Measurements from ENCODE around the gene PAK4. TPM values are rescaled to one million over a fixed set of nuclear protein-coding genes. Genes with fewer than 3 reads are reported as not detected.

PAK4 gene
- total and polyA plus RNA-seq, 9 of the 15 experiments (the other 6 are each of a cell fraction or from before 2014, with no cell fraction given): 0.21 to 33.5 (median 5.8) TPM

DNA sequence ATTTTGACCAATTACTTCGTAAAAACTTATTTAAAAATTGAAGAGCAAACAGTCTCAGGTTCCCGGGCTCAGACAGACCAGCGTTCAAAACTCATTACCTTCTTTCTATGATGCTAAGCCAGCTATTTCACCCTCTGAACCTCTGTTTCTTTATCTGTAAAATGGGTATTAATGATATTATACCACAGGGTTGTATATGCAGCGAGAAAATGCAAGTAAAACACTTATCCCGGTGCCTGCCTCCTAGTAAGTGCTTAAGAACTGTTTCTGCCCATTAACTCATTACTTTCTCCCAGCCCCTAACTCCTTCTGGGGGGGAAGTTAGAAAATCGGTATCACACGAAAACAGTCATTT is 410 bp upstream of the PAK4 start (continued):
- TF ChIP-seq, protein P1, sequence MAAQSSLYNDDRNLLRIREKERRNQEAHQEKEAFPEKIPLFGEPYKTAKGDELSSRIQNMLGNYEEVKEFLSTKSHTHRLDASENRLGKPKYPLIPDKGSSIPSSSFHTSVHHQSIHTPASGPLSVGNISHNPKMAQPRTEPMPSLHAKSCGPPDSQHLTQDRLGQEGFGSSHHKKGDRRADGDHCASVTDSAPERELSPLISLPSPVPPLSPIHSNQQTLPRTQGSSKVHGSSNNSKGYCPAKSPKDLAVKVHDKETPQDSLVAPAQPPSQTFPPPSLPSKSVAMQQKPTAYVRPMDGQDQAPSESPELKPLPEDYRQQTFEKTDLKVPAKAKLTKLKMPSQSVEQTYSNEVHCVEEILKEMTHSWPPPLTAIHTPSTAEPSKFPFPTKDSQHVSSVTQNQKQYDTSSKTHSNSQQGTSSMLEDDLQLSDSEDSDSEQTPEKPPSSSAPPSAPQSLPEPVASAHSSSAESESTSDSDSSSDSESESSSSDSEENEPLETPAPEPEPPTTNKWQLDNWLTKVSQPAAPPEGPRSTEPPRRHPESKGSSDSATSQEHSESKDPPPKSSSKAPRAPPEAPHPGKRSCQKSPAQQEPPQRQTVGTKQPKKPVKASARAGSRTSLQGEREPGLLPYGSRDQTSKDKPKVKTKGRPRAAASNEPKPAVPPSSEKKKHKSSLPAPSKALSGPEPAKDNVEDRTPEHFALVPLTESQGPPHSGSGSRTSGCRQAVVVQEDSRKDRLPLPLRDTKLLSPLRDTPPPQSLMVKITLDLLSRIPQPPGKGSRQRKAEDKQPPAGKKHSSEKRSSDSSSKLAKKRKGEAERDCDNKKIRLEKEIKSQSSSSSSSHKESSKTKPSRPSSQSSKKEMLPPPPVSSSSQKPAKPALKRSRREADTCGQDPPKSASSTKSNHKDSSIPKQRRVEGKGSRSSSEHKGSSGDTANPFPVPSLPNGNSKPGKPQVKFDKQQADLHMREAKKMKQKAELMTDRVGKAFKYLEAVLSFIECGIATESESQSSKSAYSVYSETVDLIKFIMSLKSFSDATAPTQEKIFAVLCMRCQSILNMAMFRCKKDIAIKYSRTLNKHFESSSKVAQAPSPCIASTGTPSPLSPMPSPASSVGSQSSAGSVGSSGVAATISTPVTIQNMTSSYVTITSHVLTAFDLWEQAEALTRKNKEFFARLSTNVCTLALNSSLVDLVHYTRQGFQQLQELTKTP (IDR thresholded peaks at IDR 0.05; ENCODE audit: low read depth in 1 of 2, partially characterized antibody in 2 of 2): peak; percentile 26 to 87
- TF ChIP-seq PYGO2 (tag; IDR thresholded peaks at IDR 0.05) (0 out of 2 replicates have a peak, but pooled peaks have one; percentile 27), GATA2 (CRISPR knock-in tag; IDR thresholded peaks at IDR 0.05) (no peak), PHTF2 (CRISPR knock-in tag; IDR thresholded peaks at IDR 0.05) (0 out of 2 replicates have a peak, but pooled peaks have one; percentile 60), ZFP91 (CRISPR knock-in tag; IDR thresholded peaks at IDR 0.05) (peak; percentile 94), CREB3 (tag; conservative IDR thresholded peaks at IDR 0.05; ENCODE audit: low read depth) (no peak), ZNF384 (IDR thresholded peaks at IDR 0.05; ENCODE audit: low read depth, low read length) (no peak), MYBL2 (IDR thresholded peaks at IDR 0.05; ENCODE audit: low read depth) (peak; percentile 77; the same call in 1 of the 2 replicates), MYBL2 (CRISPR knock-in tag; IDR thresholded peaks at IDR 0.05; ENCODE audit: borderline replicate concordance) (no peak), SPI1 (IDR thresholded peaks at IDR 0.05; ENCODE audit: borderline replicate concordance, low read depth, low read length) (peak; percentile 69; the same call in 1 of the 2 replicates), YBX1 (IDR thresholded peaks at IDR 0.05) (no peak), ZBTB43 (CRISPR knock-in tag; IDR thresholded peaks at IDR 0.05) (no peak), ZBTB26 (CRISPR knock-in tag; IDR thresholded peaks at IDR 0.05) (no peak), CEBPZ (IDR thresholded peaks at IDR 0.05; ENCODE audit: borderline replicate concordance, low read depth, low read length) (no peak), CBX3 (IDR thresholded peaks at IDR 0.05; ENCODE audit: borderline replicate concordance in 1 of 2, low read length in 2 of 2) (peak in 1 of 2 experiments; percentile 86; a peak in 1 of 3 replicates)
